Adrenal gland (tissue), 5 donors: ENCODE data around the gene AP1M1.

Source experiments
- CTCF ChIP-seq, 6 experiments: fragments of 450-650 bp in 4 of 6; fragments of 200-600 bp in 2 of 6; sonication (generic) in 1 of 6; IDR thresholded peaks; 1 replicate in 5 of 6; 2 replicates in 1 of 6; pipeline versions ENCODE4 v1.5.1 to v1.8.0; 2016 to 2021; ENCODE audit warnings: antibody characterized with exemption in 6 of 6, mild to moderate bottlenecking in 2 of 6, moderate library complexity in 1 of 6
- POLR2A ChIP-seq, 2 donors: fragments of 450-650 bp; IDR thresholded peaks; one replicate each; pipeline ENCODE4 v1.6.1; 2017; ENCODE audit warnings: antibody characterized with exemption in 2 of 2, mild to moderate bottlenecking in 2 of 2, moderate library complexity in 1 of 2
- donor health status: DM: no; HTN: no; CAD: no.

- TF ChIP-seq POLR2A (IDR thresholded peaks at IDR 0.05) (no peak), CTCF (IDR thresholded peaks at IDR 0.05) (no peak)
Observed at GRCh38 chr19:16160943-16161560, 36.7 kb upstream of the AP1M1 start.
